MG63 (cell line): ENCODE results near the gene ZFPM1. TPM values are rescaled to one million over a fixed set of nuclear protein-coding genes. Genes with fewer than 3 reads are reported as not detected.
"Not testable (repeated sequence)": the region's sequence is repeated elsewhere in the genome, so short reads cannot be mapped to it uniquely, and the experiment has no call there.

Source experiments
- DNase-seq: peaks from one replicate; pipeline ENCODE4 v3.0.0-alpha.2; 2020
- H3K27me3 ChIP-seq: fragments of 250-450 bp; sonication (Bioruptor Pico); 2 replicates; pipeline ENCODE4 v1.5.1; 2020; ENCODE audit warnings: mild to moderate bottlenecking, moderate library complexity
- H3K36me3 ChIP-seq: fragments of 250-450 bp; sonication (Bioruptor Pico); 2 replicates; pipeline ENCODE4 v1.5.1; 2020; ENCODE audit warnings: mild to moderate bottlenecking, moderate library complexity
- H3K4me3 ChIP-seq: fragments of 250-450 bp; sonication (Bioruptor Pico); 2 replicates; pipeline ENCODE4 v1.5.1; 2020; ENCODE audit warnings: mild to moderate bottlenecking, moderate library complexity
- H3K9me3 ChIP-seq: fragments of 250-450 bp; sonication (Bioruptor Pico); 2 replicates; pipeline ENCODE4 v1.5.1; 2020; ENCODE audit warnings: mild to moderate bottlenecking, moderate library complexity
- total RNA-seq: library from RNA; depleted of rRNA; stranded (reverse); fragments of >200 nt; shearing (Covaris generic); gene quantifications from 2 replicates; pipeline ENCODE4 v1.2.3, GENCODE V29; 2014; ENCODE audit warnings: low replicate concordance

ZFPM1 gene
- total RNA-seq, 1 experiment from 2014 or later = 0.33 TPM

DNA sequence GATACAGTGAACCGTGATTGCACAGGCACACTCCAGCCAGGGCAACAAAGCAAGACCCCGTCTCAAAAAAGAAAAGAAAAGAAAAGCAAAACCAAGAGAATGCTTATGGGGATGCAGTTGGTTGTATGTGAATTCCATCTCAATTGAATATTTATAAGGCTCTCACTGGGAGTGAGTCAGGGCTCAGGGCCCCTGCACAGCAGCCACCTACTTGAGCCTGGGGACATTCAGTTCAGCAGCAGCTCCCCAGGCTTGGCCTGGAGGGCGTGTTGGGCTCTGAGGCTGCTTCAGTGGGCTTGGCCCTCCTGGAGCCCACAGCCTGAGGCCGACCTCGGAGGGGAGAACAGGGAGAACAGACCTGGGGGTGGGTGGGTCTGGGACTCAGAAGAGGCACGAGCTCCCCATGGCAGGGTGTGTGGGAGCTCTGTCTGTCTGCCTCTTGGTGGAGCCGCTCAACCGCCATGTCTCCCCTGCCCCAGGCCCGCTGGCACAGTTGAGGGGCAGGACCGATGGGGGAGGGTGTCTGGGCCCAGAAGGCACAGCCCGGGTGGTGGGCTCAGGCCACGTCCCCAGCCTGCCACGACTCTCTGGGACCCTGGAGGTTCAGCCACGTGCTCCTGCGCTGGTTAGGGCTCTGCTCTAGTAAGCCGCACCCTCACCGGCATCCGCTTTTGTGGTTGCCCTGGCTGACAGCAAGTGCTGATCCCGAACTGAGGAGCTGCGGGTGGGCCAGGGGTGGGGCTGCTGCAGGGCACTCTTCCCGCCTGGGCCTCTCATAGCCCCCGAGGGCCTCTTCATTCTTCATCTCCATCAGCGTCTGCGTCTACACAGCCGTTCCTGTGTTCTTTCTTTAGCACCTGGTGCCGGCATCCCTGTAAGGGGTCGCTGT is 24.8 kb downstream of the ZFPM1 start:
- no peak for DNase-seq
- no peak overlapping the region for H3K4me3 ChIP-seq
- H3K9me3 ChIP-seq = no peaks in the 10 kb centered on the region
- H3K36me3 ChIP-seq = no peaks in the 10 kb centered on the region
- H3K27me3 ChIP-seq = no peaks in the 10 kb centered on the region

GRCh38 chr16:88478889-88479792 is 26.1 kb downstream of the ZFPM1 start:
- no peaks in the 10 kb centered on the region for H3K9me3 ChIP-seq
- no peaks in the 10 kb centered on the region for H3K36me3 ChIP-seq
- H3K4me3 ChIP-seq = no peak overlapping the region
- no peaks in the 10 kb centered on the region for H3K27me3 ChIP-seq
- DNase-seq = no peak

- H3K9me3 ChIP-seq = no peaks in the 10 kb centered on the region
Measured at GRCh38 chr16:88479793-88480760, 27.0 kb downstream of the ZFPM1 start.

GRCh38 chr16:88480829-88481228 is 27.7 kb downstream of the ZFPM1 start:
- Histone ChIP-seq H3K4me3 (no peak overlapping the region), H3K9me3 (no peaks in the 10 kb centered on the region), H3K27me3 (no peaks in the 10 kb centered on the region), H3K36me3 (no peaks in the 10 kb centered on the region)
- no peak for DNase-seq

More at GRCh38 chr16:88479793-88480760, 27.0 kb downstream of the ZFPM1 start:
- H3K4me3 ChIP-seq = no peak overlapping the region
- no peak for DNase-seq
- H3K36me3 ChIP-seq = no peaks in the 10 kb centered on the region
- H3K27me3 ChIP-seq = no peaks in the 10 kb centered on the region

- Histone ChIP-seq H3K36me3 (no peaks in the 10 kb centered on the region), H3K27me3 (no peaks in the 10 kb centered on the region), H3K4me3 (no peak overlapping the region), H3K9me3 (no peaks in the 10 kb centered on the region)
- DNase-seq = no peak
Measured at GRCh38 chr16:88481851-88482250, 28.8 kb downstream of the ZFPM1 start.

DNA sequence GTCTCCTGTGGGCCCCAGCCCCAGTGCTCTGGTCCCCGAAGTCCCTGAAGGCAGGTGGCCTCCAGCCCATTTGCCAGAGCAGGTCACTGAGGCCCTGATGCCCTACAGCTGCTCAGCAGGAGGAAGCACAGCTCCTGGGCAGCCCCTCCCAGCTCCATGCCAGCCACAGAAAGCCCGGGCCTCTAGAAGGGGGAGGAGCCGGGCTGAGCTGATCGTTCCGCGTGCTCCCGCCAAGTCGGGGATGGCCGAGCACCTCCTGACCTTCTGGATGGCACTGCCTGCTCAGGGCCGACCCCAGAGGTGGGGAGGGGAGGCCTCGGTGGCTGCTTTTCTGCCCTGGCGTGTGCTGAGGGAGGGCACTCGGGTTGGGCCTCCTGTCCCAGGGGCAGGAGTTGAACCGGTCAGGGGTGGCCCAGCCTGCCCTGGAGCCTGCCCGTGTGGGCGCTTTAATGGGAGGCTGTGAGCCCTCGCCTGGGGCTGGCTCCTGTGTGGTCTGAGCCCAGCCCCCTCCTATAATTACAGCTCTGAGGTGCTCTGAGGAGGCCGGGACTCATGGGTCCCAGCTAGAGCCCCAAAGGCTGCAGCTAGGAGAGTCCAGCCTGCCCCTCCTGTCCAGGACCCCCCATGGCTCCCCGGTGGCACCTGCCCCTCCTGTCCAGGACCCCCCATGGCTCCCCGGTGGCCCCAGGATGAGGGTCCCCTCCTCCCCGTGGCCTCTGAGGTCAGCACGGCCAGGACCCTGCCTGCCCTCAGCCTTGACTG is 29.7 kb downstream of the ZFPM1 start:
- H3K9me3 ChIP-seq = no peaks in the 10 kb centered on the region
- H3K36me3 ChIP-seq = no peaks in the 10 kb centered on the region
- H3K27me3 ChIP-seq = no peaks in the 10 kb centered on the region
- H3K4me3 ChIP-seq = no peak overlapping the region
- DNase-seq = no peak

DNA sequence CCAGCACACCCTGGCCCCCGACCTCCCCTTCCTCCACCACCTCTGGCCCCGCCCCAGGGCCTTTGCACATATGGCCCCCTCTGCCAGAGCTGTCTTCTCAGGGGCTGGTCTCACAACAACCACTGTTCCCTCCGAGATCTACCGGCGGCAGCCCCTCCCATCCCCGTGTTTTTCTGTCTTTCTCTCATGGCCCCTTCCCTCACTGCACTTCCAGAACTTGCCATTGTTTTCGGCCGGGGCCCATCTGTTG is 30.2 kb downstream of the ZFPM1 start:
- Histone ChIP-seq H3K27me3 (no peaks in the 10 kb centered on the region), H3K36me3 (no peaks in the 10 kb centered on the region), H3K4me3 (no peak overlapping the region), H3K9me3 (no peaks in the 10 kb centered on the region)
- DNase-seq = no peak

GRCh38 chr16:88484505-88485365 is 31.7 kb downstream of the ZFPM1 start:
- H3K36me3 ChIP-seq = no peaks in the 10 kb centered on the region
- H3K4me3 ChIP-seq = no peak overlapping the region
- H3K27me3 ChIP-seq = no peaks in the 10 kb centered on the region
- no peaks in the 10 kb centered on the region for H3K9me3 ChIP-seq
- DNase-seq = no peak

DNA sequence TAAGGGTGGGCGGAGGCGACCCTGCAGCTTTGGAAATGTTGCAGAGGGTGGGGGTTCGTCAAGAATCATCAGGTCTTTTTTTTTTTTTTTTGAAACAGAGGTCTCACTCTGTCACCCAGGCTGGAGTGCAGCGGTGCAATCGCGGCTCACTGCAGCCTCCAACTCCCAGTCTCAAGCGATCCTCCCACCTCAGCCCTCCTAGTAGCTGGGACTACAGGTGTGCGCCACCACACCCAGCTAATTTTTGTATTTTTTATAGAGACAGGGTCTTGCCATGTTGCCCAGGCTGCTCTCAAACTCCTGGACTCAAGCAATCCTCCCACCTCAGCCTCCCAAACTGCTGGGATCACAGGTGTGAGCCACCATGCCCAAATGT is 32.3 kb downstream of the ZFPM1 start:
- not testable (repeated sequence) for H3K27me3 ChIP-seq, H3K9me3 ChIP-seq, H3K36me3 ChIP-seq, DNase-seq, H3K4me3 ChIP-seq

DNA sequence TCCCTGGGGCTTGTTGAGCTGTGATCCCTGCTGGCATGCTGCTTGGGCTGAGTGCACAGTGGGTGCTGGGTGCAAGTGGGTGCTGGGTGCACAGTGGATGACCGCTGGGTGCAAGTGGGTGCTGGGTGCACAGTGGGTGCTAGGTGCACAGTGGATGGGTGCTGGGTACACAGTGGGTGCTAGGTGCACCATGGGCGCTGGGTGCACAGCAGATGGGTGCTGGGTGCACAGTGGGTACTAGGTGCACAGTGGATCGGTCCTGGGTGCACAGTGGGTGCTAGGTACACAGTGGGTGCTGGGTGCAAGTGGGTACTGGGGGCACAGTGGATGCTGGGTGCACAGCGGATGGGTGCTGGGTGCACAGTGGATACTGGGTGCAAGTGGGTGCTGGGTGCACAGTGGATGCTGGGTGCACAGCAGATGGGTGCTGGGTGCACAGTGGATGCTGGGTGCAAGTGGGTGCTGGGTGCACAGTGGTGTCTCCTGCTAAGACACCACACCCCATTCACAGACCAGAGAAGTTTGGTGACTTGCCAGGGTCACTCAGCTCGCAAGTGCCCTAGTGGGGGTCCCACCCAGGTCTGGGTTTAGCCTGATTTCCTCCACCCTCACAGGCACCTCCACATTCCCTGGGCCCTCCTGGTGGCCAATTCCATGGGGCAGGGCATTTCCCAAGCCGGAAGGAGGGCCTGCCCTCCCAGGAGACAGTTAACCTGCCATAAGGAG is 33.5 kb downstream of the ZFPM1 start:
- H3K36me3 ChIP-seq = no peaks in the 10 kb centered on the region
- no peak overlapping the region for H3K4me3 ChIP-seq
- H3K9me3 ChIP-seq = no peaks in the 10 kb centered on the region
- no peak for DNase-seq
- no peaks in the 10 kb centered on the region for H3K27me3 ChIP-seq

GRCh38 chr16:88487124-88487432 is 34.0 kb downstream of the ZFPM1 start:
- H3K27me3 ChIP-seq = no peaks in the 10 kb centered on the region
- DNase-seq = no peak
- no peak overlapping the region for H3K4me3 ChIP-seq
- no peaks in the 10 kb centered on the region for H3K36me3 ChIP-seq
- H3K9me3 ChIP-seq = no peaks in the 10 kb centered on the region

- no peaks in the 10 kb centered on the region for H3K36me3 ChIP-seq
- H3K27me3 ChIP-seq = no peaks in the 10 kb centered on the region
- H3K9me3 ChIP-seq = no peaks in the 10 kb centered on the region
- H3K4me3 ChIP-seq = no peak overlapping the region
- DNase-seq = no peak
Measured at GRCh38 chr16:88487920-88488851, 35.1 kb downstream of the ZFPM1 start.

GRCh38 chr16:88489163-88489741 is 36.2 kb downstream of the ZFPM1 start:
- Histone ChIP-seq H3K9me3 (no peaks in the 10 kb centered on the region), H3K36me3 (no peaks in the 10 kb centered on the region), H3K4me3 (no peak overlapping the region), H3K27me3 (no peaks in the 10 kb centered on the region)
- DNase-seq = no peak
